GM21825 (cell line): ENCODE data around the gene SEMA3C.

Experiments used
- ATAC-seq: cut with Tn5 transposase; IDR thresholded peaks from one replicate; pipeline ENCODE4 v1.9.1; 2021; ENCODE audit warnings: mild to moderate bottlenecking, moderate library complexity; ENCODE audit not compliant: unreplicated experiment

The SEMA3C gene

GRCh38 chr7:80890426-80891258 lies 28.2 kb downstream of the SEMA3C start:
- ATAC-seq = no peak

GRCh38 chr7:80889525-80889924 lies 29.3 kb downstream of the SEMA3C start:
- ATAC-seq = no peak

DNA sequence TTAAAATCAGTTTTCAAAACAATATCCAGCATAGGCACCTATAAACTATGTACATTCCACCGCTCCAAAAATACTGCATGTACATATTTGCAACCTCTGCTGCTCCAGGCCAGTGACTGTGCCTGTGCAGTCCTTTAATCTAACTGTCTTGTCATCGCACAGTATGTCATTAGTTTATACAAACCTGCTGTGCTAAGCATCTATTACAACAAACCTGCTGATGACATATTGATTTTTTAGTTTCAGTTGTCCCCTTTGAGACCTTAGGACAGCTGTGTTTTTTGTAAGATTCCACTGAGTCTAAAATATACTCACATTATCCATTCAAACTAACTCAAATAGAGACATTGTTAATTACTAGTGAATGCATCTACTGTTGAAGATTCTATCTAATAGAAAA lies 33.1 kb downstream of the SEMA3C start:
- no peak for ATAC-seq

DNA sequence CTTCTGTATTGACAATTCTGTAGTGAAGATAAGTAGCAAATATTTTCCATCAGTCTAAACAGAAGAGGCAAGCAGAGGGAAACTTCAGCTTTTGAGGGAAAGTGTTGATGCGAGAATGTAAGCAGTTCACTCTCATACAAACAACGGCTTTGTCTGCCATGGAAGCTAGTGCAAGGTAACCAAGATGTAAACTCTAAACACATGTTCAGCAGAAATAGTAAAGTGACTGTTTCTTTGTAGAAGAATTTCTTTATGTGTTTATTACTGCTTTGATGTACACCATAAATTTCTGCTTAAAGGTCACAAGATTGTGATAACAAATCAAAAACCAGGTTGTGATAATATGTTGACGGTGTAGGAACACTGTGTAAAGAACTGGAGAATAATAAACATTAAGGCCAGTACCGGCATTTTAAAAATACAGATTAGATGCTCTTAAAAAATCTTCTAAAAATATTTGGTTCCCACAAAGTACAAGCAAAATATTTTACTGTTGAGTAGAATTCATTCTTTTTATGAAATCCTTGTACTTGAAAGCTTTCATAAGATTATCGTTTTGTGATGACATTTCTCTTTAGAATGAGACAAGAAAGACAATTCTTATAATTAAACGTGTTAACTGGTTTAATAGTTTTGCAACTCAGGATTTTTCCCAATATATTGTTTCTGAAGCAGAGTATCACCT lies 34.2 kb downstream of the SEMA3C start:
- no peak for ATAC-seq

DNA sequence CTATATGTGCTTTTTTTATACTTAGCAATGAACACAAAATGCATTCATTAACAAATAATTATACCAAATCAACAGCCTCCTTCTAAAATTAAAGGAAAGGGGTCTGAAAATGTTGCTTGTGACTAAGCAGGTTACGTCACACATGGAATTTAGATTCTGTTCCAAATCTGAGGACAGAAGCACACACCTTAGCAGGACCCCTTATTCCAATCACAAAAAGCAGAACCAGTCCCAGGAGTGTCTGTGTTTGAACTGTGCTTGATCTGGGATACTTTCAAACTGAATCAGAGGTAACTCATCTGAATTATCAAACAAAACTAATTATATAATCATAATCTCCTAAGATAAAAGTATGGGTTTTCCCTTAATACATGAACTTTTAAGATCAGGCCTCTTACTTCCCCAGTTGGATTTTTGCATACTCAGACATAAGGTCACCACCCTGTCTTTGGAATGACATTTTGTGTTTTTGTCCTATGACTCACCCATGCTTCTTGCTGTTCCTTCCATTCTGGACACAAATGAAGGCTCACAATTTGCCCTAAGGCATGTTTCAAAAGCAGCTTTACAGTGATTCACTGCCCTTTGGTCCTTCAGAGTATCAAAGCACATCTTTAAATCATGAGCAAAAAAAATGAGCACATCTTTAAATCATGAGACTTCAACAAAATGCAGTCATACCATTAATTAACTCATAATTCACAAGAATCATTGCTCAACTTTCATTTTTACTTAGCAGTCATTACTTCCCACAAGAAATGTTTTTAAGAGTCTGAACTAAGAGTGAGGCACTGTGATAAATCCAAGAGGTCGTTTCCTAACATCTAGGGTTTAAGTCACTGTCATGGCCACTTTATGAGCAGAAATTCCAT lies 35.5 kb downstream of the SEMA3C start:
- ATAC-seq = no peak

- ATAC-seq = no peak
Observed at GRCh38 chr7:80882213-80882801, 36.5 kb downstream of the SEMA3C start.

GRCh38 chr7:80881351-80881900 lies 37.4 kb downstream of the SEMA3C start:
- ATAC-seq = no peak

DNA sequence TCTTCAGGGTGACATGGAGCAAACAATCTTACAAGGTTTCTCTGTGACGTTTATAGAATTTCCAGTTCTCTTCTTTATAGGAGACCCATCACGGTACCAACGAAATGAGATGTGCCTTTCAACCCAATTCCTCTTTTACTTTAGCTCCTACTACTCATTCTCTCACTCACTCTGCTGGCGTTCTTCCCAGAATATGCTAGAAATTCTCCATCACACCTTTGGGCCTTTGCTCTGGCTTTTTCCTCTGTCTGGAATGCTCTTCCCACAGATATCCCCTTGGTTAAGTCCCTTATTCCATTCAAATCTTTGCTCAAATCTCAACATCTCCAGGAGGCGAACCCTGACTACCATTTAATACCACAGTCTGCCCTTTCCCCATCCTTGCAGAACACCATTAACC lies 39.0 kb downstream of the SEMA3C start:
- no peak for ATAC-seq

GRCh38 chr7:80876894-80877414 lies 41.9 kb downstream of the SEMA3C start:
- no peak for ATAC-seq

DNA sequence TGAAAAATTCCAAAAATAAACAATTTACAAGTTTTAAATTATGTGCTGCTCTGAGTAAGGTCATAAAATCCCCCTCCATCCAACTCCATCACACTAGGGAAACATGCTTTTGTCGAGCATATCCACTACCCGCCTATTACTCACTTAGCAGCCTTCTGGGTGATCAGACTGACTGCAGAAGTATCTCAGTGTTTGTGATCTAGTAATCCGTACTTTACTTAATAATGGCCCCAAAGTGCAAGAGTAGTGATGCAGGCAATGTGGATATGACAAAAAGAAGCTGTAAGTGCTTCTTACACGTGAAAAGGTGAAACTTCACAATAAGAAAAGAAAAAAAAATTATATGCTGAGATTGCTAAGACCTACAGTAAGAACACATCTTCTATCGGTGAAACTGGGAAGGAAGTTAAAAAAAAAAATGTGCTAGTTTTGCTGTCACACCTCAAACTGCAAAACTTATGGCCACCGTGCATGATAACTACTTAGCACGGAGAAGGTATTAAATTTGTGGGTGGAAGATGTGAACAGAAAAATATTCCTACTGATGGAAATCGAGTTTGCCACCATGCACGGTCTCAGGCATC lies 43.2 kb downstream of the SEMA3C start:
- no peak for ATAC-seq

DNA sequence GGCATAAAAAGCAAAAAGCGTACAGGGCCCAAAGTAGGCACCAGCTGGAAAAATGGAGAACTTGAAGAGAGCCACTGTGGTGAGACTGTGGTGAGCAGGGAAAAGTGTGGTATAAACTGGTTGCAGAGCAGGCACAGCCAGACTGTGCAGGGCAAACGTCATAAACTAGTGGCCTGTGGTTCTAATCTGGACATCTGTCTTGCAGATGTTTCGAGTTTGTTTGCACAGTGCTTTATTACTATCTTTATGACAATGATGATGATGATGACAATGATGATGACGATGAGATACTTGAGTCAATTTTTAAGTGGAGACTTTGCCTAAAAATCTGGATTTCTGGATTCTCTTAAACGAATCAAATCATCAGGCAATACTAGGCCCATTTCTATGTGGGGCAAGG lies 45.7 kb downstream of the SEMA3C start:
- ATAC-seq = no peak

- no peak for ATAC-seq
Observed at GRCh38 chr7:80871228-80871627, 47.6 kb downstream of the SEMA3C start.

GRCh38 chr7:80870813-80871212 lies 48.0 kb downstream of the SEMA3C start:
- no peak for ATAC-seq

DNA sequence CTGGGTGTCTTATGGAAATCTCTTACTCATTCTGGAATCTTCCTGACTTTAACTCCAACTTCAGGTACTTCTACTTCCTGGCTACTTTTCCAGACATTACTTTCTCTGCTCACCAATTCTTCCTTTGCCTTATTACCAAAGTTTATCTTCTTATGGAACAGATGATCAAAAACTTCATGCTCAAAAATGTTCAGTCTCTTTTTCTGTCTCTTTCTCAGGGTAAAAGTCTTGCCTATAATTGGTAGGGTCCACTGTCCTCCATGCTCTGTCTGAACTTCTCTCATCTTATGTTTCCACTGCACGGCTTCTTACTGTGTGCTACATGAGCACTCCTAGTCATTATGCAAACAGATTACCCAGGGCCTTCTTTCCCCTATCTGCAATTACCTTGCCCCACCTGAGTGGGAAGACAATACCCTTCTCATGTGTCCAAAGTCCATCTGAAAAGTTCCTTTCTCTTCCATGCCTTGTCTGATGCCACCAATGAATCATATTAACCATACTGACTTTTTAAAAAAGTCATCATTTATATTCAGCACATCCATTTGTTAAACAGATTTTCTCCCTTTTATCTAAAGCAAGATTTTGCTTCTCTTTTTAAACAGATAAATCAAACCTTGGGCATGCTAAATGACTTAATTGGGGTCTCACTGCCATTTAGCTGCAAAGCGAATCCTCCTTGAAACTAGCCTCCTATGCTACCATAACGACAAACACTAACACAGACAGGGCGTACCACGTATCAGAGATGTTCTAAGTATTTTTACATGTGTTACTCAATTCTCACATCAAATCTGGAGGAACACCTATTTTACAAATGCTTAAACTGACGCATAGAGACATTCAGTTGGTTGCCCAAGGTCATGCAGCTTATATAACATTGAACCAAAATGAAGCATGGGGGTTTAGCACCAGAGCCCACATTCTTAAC lies 48.8 kb downstream of the SEMA3C start:
- no peak for ATAC-seq

DNA sequence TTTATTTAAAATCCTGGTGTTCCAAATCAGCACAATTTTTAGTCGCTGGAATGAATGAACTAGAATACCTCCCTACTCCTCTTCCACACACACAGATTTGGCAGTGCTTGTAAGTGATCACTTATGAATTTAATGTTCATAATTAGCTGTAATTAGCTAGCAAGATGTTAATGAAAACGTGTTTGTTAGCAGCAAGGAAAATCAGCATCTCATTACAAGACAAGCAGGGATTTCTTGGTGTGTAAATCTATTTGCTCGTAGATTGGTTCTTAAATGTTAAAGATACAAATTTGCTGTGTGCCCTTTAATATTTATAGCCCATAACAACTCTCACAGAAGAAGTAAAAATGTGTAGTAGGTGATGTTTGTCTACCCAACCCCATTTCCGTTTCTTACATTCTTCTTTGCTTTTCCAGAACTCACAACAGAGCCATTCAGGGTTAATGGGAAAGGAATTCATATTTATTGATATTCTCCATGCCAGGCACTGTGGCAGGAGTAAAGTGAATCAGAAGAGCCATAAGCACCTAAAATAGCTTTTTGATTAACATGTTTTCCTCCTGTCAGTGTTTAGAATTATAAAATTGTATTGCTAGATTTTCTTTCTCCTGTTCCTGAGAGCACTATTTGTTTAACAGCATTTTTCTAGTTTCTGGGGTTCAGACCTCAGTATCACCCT lies 49.6 kb downstream of the SEMA3C start:
- no peak for ATAC-seq

DNA sequence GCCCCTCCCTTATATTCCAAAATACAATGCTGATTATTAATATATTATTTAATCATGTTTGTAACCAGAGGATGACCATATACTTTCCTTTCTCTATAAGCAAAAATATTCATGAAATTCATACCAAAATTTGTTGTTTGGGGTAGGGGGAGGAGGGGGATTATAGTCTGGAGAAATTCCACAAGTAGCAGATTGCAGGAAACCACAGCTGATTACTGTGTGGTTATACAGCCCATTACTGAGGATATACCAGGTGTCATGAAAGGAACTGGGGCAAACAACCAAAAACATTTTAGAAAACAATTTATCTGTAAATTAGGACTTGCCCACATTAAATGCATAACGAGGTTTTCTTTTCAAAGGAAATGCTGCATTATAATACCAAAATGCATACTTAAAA lies 50.3 kb downstream of the SEMA3C start:
- ATAC-seq = no peak

- ATAC-seq = no peak
Observed at GRCh38 chr7:80860554-80860953, 58.3 kb downstream of the SEMA3C start.

- no peak for ATAC-seq
Observed at GRCh38 chr7:80859272-80859970, 59.4 kb downstream of the SEMA3C start.
